GF-D8 (cell line): ENCODE measurements around the gene LRFN3.
"Not testable (repeated sequence)": the region's sequence is repeated elsewhere in the genome, so short reads cannot be mapped to it uniquely, and the experiment has no call there.

Experiments
- DNase-seq: peaks from one replicate; lab custom pipeline; 2025; lab: John Stamatoyannopoulos, UW

Gene LRFN3

GRCh38 chr19:35935911-35936737 lies at the start of gene LRFN3:
TSS of gene LRFN3 (plus strand) at chr19:35936374. CDS start at chr19:35939426, 3,052 bp downstream.
- DNase-seq = no peak

- DNase-seq = no peak
Measured at GRCh38 chr19:35887197-35887596, 49.0 kb upstream of the LRFN3 start.

- DNase-seq = no peak
Measured at GRCh38 chr19:35888398-35888797, 47.8 kb upstream of the LRFN3 start.

- DNase-seq = no peak
Measured at GRCh38 chr19:35889370-35890112, 46.6 kb upstream of the LRFN3 start.

GRCh38 chr19:35890113-35890650 lies 46.0 kb upstream of the LRFN3 start:
- DNase-seq = no peak

GRCh38 chr19:35891819-35892218 lies 44.4 kb upstream of the LRFN3 start:
- DNase-seq = not testable (repeated sequence)

GRCh38 chr19:35894342-35894741 lies 41.8 kb upstream of the LRFN3 start:
- no peak for DNase-seq

- DNase-seq = no peak
Measured at GRCh38 chr19:35895911-35896642, 40.1 kb upstream of the LRFN3 start.

- no peak for DNase-seq
Measured at GRCh38 chr19:35896643-35897040, 39.5 kb upstream of the LRFN3 start.

- DNase-seq = no peak
Measured at GRCh38 chr19:35897706-35898451, 38.3 kb upstream of the LRFN3 start.

GRCh38 chr19:35898499-35898809 lies 37.7 kb upstream of the LRFN3 start:
- DNase-seq = no peak

GRCh38 chr19:35899547-35900214 lies 36.5 kb upstream of the LRFN3 start:
- DNase-seq = peak; percentile 54

- DNase-seq = no peak
Measured at GRCh38 chr19:35901055-35901644, 35.0 kb upstream of the LRFN3 start.

- peak; percentile 71 for DNase-seq
Measured at GRCh38 chr19:35901854-35902661, 34.1 kb upstream of the LRFN3 start, which contains the start of gene HCST. TSS of gene HCST (plus strand) at chr19:35902529. CDS start at chr19:35902594, 65 bp downstream.

- no peak for DNase-seq
Measured at GRCh38 chr19:35902870-35903475, 33.2 kb upstream of the LRFN3 start.

GRCh38 chr19:35903550-35904179 lies 32.5 kb upstream of the LRFN3 start:
- DNase-seq = peak; percentile 91

GRCh38 chr19:35904311-35905068 lies 31.7 kb upstream of the LRFN3 start:
- DNase-seq = peak; percentile 56

- no peak for DNase-seq
Measured at GRCh38 chr19:35905178-35905727, 30.9 kb upstream of the LRFN3 start.
